SK-N-MC (cell line): ENCODE results near the gene OR8H2.
A peak's percentile ranks its signal among the peaks of the same experiment; 100 is the strongest.
"Not testable (repeated sequence)": the region's sequence is repeated elsewhere in the genome, so short reads cannot be mapped to it uniquely, and the experiment has no call there.

Experiments
- DNase-seq: peaks from one replicate; pipeline ENCODE4 v3.0.0-alpha.2; 2011; ENCODE audit warnings: low read depth, low spot score
- H3K27ac ChIP-seq: fragments of 200-600 bp; sonication (generic); 2 replicates; pipeline ENCODE4 v1.5.1; 2016; ENCODE audit warnings: mixed run types
- H3K36me3 ChIP-seq: fragments of 200-600 bp; sonication (generic); 2 replicates; pipeline ENCODE4 v1.6.1; 2017; ENCODE audit warnings: antibody characterized with exemption, low read length, mixed read lengths; ENCODE audit not compliant: insufficient read depth
- H3K4me3 ChIP-seq: fragments of 200-600 bp; sonication (generic); 2 replicates; pipeline ENCODE4 v1.5.1; 2016
- H3K9ac ChIP-seq: fragments of 200-600 bp; sonication (generic); 2 replicates; pipeline ENCODE4 v1.8.0; 2017; ENCODE audit warnings: mixed run types, mixed read lengths; ENCODE audit not compliant: insufficient read length
- H3K9me3 ChIP-seq: fragments of 200-600 bp; sonication (generic); 2 replicates; pipeline ENCODE4 v1.6.1; 2017; ENCODE audit warnings: low read depth, mild to moderate bottlenecking, antibody characterized with exemption, low read length, moderate library complexity, mixed read lengths
- EZH2 ChIP-seq: fragments of 200-600 bp; sonication (generic); IDR thresholded peaks from one replicate; pipeline ENCODE4 v1.6.1; 2017; ENCODE audit warnings: antibody characterized with exemption
- FOXP2 ChIP-seq: optimal IDR thresholded peaks from 2 replicates; pipeline ENCODE3; 2011; ENCODE audit warnings: mild to moderate bottlenecking, moderate library complexity; ENCODE audit not compliant: insufficient read depth; ENCODE audit errors: extremely low read length, control extremely low read depth
- POLR2AphosphoS5 ChIP-seq: IDR thresholded peaks from 2 replicates; pipeline ENCODE4 v1.6.1; 2012; ENCODE audit warnings: mild to moderate bottlenecking, low read depth, low read length, borderline replicate concordance

OR8H2 gene

GRCh38 chr11:56103210-56103737 lies at the start of gene OR8H2:
Gene OR8H2 (plus strand): TSS chr11:56103687. CDS start chr11:56105043, 1,356 bp downstream.
- no peak for TF ChIP-seq EZH2
- TF ChIP-seq POLR2AphosphoS5 = no peak
- no peak for TF ChIP-seq FOXP2
- no peak within 1 kb of the TSS for H3K9ac ChIP-seq
- H3K36me3 ChIP-seq = no peaks in the 10 kb centered on the region
- no peak within 1 kb of the TSS for H3K4me3 ChIP-seq
- no peak within 1 kb of the TSS for H3K27ac ChIP-seq
- DNase-seq = no peak
- H3K9me3 ChIP-seq = no peaks in the 10 kb centered on the region

DNA sequence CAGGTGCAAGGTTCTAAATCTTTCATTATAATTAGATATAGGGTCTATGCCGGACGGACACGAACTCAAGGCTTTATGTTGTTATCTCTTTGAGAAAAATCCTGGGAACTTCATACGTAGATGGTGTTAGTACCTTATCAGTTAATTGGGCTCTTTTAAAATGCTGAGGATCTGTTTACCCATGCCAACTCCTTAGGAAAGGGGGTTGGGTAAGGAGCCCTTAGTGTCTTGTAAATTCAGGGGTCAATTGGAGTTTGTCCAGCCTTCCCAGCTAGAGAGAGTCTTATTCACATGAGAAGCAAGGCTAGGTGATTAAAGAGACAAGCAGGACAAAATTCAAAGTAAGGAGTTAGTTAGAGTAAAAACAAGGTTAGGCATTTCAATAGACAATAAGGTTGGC lies 47.1 kb upstream of the OR8H2 start:
- not testable (repeated sequence) for H3K9me3 ChIP-seq, H3K9ac ChIP-seq, H3K36me3 ChIP-seq, H3K27ac ChIP-seq, DNase-seq, H3K4me3 ChIP-seq

DNA sequence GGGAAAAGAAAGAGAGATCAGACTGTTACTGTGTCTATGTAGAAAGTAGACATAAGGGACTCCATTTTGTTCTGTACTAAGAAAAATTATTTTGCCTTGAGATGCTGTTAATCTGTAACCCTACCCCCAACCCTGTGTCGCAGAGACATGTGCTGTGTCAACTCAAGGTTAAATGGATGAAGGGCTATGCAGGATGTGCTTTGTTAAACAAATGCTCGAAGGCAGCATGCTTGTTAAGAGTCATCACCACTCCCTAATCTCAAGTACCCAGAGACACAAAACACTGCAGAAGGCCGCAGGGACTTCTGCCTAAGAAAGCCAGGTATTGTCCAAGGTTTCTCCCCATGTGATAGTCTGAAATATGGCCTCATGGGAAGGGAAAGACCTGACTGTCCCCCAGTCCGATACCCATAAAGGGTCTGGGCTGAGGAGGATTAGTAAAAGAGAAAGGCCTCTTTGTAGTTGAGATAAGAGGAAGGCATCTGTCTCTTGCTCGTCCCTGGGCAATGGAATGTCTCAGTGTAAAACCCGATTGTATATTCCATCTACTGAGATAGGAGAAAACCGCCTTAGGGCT lies 45.7 kb upstream of the OR8H2 start:
- not testable (repeated sequence) for H3K9ac ChIP-seq, H3K9me3 ChIP-seq, DNase-seq, H3K4me3 ChIP-seq, H3K36me3 ChIP-seq, H3K27ac ChIP-seq

GRCh38 chr11:56058260-56058780 lies 45.2 kb upstream of the OR8H2 start:
- H3K4me3 ChIP-seq, H3K27ac ChIP-seq, H3K36me3 ChIP-seq, DNase-seq, H3K9me3 ChIP-seq, H3K9ac ChIP-seq: not testable (repeated sequence)

DNA sequence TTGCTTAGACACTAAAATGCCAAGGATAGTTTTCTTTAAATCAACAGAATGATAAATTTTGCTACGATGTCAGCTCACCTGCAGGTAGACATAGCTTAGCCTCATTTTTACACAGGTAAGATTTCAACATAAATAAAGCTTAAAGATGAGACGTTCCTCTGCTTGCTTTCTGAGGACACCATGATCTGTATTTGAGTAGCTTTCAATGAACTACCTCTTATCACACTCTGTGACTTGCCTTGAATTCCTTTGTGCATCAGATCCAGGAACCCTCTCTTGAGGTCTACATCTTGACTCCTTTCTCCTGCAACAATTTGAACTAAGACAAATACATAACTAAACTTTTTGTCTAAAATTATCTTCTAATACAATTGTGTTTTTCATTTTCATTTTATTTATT lies 36.5 kb upstream of the OR8H2 start:
- Histone ChIP-seq H3K9me3 (no peaks in the 10 kb centered on the region), H3K9ac (no peak overlapping the region), H3K27ac (no peak overlapping the region), H3K4me3 (no peak overlapping the region), H3K36me3 (no peaks in the 10 kb centered on the region)
- TF ChIP-seq FOXP2 = no peak
- no peak for TF ChIP-seq POLR2AphosphoS5
- no peak for TF ChIP-seq EZH2
- no peak for DNase-seq

GRCh38 chr11:56089697-56090096 lies 13.8 kb upstream of the OR8H2 start:
- H3K9ac ChIP-seq = no peak overlapping the region
- no peaks in the 10 kb centered on the region for H3K9me3 ChIP-seq
- H3K4me3 ChIP-seq = no peak overlapping the region
- DNase-seq = no peak
- H3K27ac ChIP-seq = no peak overlapping the region
- H3K36me3 ChIP-seq = no peaks in the 10 kb centered on the region
- TF ChIP-seq FOXP2 = no peak
- no peak for TF ChIP-seq EZH2

- no peak within 1 kb of the TSS for H3K27ac ChIP-seq
- H3K36me3 ChIP-seq = no peaks in the 10 kb centered on the region
- H3K4me3 ChIP-seq = no peak within 1 kb of the TSS
- H3K9me3 ChIP-seq = no peaks in the 10 kb centered on the region
- H3K9ac ChIP-seq = no peak within 1 kb of the TSS
- no peak for TF ChIP-seq POLR2AphosphoS5
- no peak for TF ChIP-seq FOXP2
- no peak for TF ChIP-seq EZH2
- no peak for DNase-seq
These were observed 10.5 kb upstream of the OR8H2 start, which contains the start of gene OR8I2 for GRCh38 chr11:56093008-56093407. Gene OR8I2 (plus strand): TSS chr11:56093308. CDS start chr11:56093308, 0 bp downstream.

GRCh38 chr11:56122073-56122472 lies 18.6 kb downstream of the OR8H2 start, which contains the start of gene OR8H3:
Gene OR8H3 (plus strand): TSS chr11:56122373. CDS start chr11:56122373, 0 bp downstream.
- TF ChIP-seq EZH2 = no peak
- TF ChIP-seq POLR2AphosphoS5 = no peak
- no peak for TF ChIP-seq FOXP2
- no peak within 1 kb of the TSS for H3K9ac ChIP-seq
- no peak for DNase-seq
- H3K36me3 ChIP-seq = no peaks in the 10 kb centered on the region
- no peak within 1 kb of the TSS for H3K4me3 ChIP-seq
- H3K27ac ChIP-seq = no peak within 1 kb of the TSS
- H3K9me3 ChIP-seq = no peaks in the 10 kb centered on the region

- peak; percentile 40 for DNase-seq
- H3K27ac ChIP-seq = peak within 1 kb of the TSS; percentile 93
- H3K9me3 ChIP-seq = no peaks in the 10 kb centered on the region
- no peak within 1 kb of the TSS for H3K9ac ChIP-seq
- peak within 1 kb of the TSS; percentile 36; the same call in 1 of the 2 replicates for H3K4me3 ChIP-seq
- no peaks in the 10 kb centered on the region for H3K36me3 ChIP-seq
- TF ChIP-seq POLR2AphosphoS5 (no peak), EZH2 (no peak), FOXP2 (no peak)
These were observed 36.7 kb downstream of the OR8H2 start, which contains the start of gene OR8J3 for GRCh38 chr11:56140151-56140661. Gene OR8J3 (minus strand): TSS chr11:56140201. CDS start chr11:56137718, 2,483 bp downstream.

DNA sequence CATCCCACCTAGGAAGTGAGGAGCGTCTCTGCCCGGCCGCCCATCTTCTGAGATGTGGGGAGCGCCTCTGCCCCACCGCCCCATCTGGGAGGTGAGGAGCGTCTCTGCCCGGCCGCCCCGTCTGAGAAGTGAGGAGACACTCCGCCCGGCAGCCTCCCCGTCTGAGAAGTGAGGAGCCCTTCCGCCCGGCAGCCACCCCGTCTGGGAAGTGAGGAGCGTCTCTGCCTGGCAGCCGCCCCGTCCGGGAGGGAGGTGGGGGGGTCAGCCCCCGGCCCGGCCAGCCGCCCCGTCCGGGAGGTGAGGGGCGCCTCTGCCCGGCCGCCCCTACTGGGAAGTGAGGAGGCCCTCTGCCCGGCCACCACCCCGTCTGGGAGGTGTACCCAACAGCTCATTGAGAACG lies 40.2 kb downstream of the OR8H2 start:
- not testable (repeated sequence) for H3K36me3 ChIP-seq, H3K9me3 ChIP-seq, H3K4me3 ChIP-seq, H3K9ac ChIP-seq, DNase-seq, H3K27ac ChIP-seq
